Neural crest cell (in vitro differentiated cells): ENCODE data around the gene MXD3. TPM values are rescaled to one million over a fixed set of nuclear protein-coding genes. Genes with fewer than 3 reads are reported as not detected.

ENCODE experiments used
- DNase-seq: peaks from one replicate; pipeline ENCODE4 v3.0.0; 2021; ENCODE audit warnings: low read depth, mixed read lengths, low spot score
- H3K27ac Mint-ChIP-seq: one replicate; pipeline ENCODE4 v1.8.0; 2021; ENCODE audit warnings: mild to moderate bottlenecking, mixed read lengths; ENCODE audit not compliant: unreplicated experiment
- H3K27me3 Mint-ChIP-seq: 2 replicates; pipeline ENCODE4 v1.8.0; 2021; ENCODE audit warnings: low read depth, mild to moderate bottlenecking, mixed read lengths
- H3K36me3 Mint-ChIP-seq: 2 replicates; pipeline ENCODE4 v1.8.0; 2021; ENCODE audit warnings: low read depth, mild to moderate bottlenecking, mixed read lengths
- H3K4me1 Mint-ChIP-seq: 2 replicates; pipeline ENCODE4 v1.8.0; 2021; ENCODE audit warnings: mixed read lengths
- H3K4me3 Mint-ChIP-seq: one replicate; pipeline ENCODE4 v1.8.0; 2021; ENCODE audit warnings: mild to moderate bottlenecking, mixed read lengths
- H3K9me3 Mint-ChIP-seq: 2 replicates; pipeline ENCODE4 v1.8.0; 2021; ENCODE audit warnings: mixed read lengths
- CTCF ChIP-seq: fragments of 200-600 bp; sonication (generic); conservative IDR thresholded peaks from 2 replicates; pipeline ENCODE4 v1.5.0; 2021; ENCODE audit warnings: antibody characterized with exemption, mild to moderate bottlenecking
- total RNA-seq: library from RNA; stranded (reverse); gene quantifications from 2 replicates; pipeline ENCODE4 v1.2.1, GENCODE V29; 2021

Gene MXD3
- total RNA-seq, 1 donor from 2014 or later, result 40.3 TPM

DNA sequence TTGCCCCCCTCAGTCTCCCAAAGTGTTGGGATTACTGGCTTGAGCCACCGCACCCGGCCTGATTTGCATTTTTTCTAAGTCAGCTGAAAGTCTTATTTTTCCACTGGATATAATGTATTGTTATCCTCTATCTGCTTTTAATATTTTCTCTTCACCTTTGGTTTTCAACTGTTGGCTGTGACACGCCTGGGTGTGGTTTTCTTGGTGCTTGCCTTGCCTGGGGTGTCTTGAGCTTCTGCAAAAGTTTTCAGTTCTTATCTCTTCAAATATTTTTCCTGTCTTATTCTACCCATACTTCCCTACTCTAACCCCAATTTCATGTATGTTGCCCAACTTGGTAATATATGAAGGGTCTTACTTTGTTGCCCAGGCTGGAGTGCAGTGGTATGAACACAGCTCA, 4.3 kb upstream of the MXD3 start:
- Mint-ChIP-seq H3K36me3 (peaks cover 12% of the 10 kb centered on the region), H3K4me1 (peaks cover 17% of the 10 kb centered on the region), H3K4me3 (peak overlapping the region; percentile 5), H3K9me3 (peaks cover 3% of the 10 kb centered on the region), H3K27me3 (no peaks in the 10 kb centered on the region), H3K27ac (no peak overlapping the region)
- no peak for TF ChIP-seq CTCF
- no peak for DNase-seq

DNA sequence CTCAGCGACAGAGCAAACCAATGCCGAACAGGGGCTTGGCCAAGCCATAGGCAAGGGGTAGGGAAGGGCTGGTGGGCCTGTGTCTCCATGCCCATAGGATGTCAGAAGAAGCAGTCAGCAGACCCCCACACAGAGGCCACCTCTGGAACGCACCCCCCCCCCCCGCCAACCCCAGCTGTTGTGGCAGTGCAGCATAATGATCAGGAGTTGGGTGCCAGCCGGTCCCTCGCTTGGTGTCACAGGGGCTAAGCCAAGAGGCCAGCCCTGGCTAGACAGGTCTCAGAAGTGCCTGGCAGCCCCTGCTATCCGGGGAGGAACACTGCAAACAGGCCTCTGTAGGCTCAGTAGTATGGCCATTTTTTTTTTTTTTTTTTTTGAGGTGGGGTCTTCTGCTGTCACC, 3.7 kb upstream of the MXD3 start:
- H3K9me3 Mint-ChIP-seq, result peaks cover 3% of the 10 kb centered on the region
- DNase-seq, result no peak
- no peak for TF ChIP-seq CTCF

GRCh38 chr5:177314376-177315342, 3.0 kb upstream of the MXD3 start:
- Mint-ChIP-seq H3K36me3 (peaks cover 9% of the 10 kb centered on the region), H3K27me3 (peaks cover 2% of the 10 kb centered on the region), H3K27ac (no peak overlapping the region), H3K4me1 (peaks cover 27% of the 10 kb centered on the region), H3K9me3 (peaks cover 1% of the 10 kb centered on the region), H3K4me3 (peak overlapping the region; percentile 15)
- no peak for TF ChIP-seq CTCF
- no peak for DNase-seq

More for the DNA sequence above, 3.7 kb upstream of the MXD3 start:
- Mint-ChIP-seq H3K36me3 (peaks cover 12% of the 10 kb centered on the region), H3K4me1 (peaks cover 22% of the 10 kb centered on the region), H3K27ac (no peak overlapping the region), H3K4me3 (no peak overlapping the region), H3K27me3 (no peaks in the 10 kb centered on the region)

DNA sequence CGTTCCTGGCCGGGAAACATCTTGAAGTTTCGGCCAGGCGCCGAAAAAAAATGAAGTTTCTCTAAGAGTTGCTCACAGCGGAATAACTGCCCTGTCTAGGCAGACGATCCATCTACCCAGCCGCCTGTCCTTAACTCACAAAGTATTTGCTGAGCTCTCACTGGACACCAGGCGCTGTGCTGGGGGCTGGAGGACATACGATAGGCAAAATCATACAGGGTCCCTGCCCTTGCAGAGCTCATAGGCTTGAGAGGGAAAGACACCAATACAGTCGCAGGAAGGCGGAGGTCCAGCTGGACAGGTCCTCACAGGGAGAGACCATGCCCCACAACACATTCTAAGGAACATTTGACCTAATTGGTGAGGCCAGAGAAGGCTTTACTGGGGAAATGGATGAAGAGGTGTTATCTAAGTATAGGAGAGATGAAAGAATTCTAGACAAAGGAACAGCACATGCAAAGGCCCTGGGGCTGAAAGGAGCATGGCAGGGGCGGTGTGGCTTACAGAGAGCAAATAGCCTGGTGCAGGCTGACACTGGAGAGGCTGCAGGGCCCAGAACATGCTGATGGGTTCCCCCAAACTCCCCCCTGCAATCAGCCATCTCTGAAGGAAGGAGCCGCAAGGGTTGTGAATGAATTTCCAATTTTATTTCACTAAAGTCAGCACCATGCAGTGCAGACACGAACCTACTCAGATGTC, 2.0 kb upstream of the MXD3 start:
- H3K4me3 Mint-ChIP-seq, result no peak overlapping the region
- peaks cover 3% of the 10 kb centered on the region for H3K27me3 Mint-ChIP-seq
- peaks cover 4% of the 10 kb centered on the region for H3K36me3 Mint-ChIP-seq
- H3K4me1 Mint-ChIP-seq, result peaks cover 33% of the 10 kb centered on the region
- no peak overlapping the region for H3K27ac Mint-ChIP-seq
- no peak for TF ChIP-seq CTCF
- H3K9me3 Mint-ChIP-seq, result no peaks in the 10 kb centered on the region
- no peak for DNase-seq

GRCh38 chr5:177312649-177313181, 1.0 kb upstream of the MXD3 start:
- Mint-ChIP-seq H3K36me3 (peaks cover 4% of the 10 kb centered on the region), H3K27ac (peak overlapping the region; percentile 96), H3K4me1 (peaks cover 29% of the 10 kb centered on the region), H3K9me3 (no peaks in the 10 kb centered on the region), H3K4me3 (peak overlapping the region; percentile 89), H3K27me3 (peaks cover 3% of the 10 kb centered on the region)
- no peak for TF ChIP-seq CTCF
- DNase-seq, result no peak
